ENCODE measurements around the gene MAP3K14. TPM values are rescaled to one million over a fixed set of nuclear protein-coding genes. Genes with fewer than 3 reads are reported as not detected.

MAP3K14 gene
- total and polyA plus RNA-seq, 10 of the 15 experiments (the other 5 are each of a cell fraction or from before 2014, with no cell fraction given) = 2.1 to 33.3 (median 19.7) TPM

DNA sequence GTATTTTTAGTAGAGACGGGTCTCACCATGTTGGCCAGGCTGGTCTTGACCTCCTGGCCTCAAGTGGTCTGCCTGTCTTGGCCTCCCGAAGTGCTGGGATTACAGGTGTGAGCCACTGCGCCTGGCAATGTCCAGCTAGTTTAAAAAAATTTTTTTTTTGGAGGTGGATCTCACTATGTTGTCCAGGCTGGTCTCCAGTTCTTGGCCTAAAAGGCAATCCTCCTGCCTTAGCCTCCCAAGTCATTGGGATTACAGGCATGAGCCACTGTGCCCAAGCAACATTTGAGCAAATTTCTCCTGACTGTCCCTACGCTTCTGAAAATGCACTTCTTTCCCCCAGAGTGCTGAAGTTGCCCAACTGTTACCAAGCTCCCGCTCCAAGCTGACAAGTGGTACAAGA, 8.0 kb downstream of the MAP3K14 start:
- ChIA-PET SMC1A (ENCODE audit: uncharacterized antibody, unreplicated experiment) (interaction anchor here (1.5 to 17.3 kb wide), 8 partner anchors 8 to 89 kb away, joined by 3 to 153 read pairs (median 8); partner anchors contain the start of gene MAP3K14), CTCF (interaction anchor here (0.6 to 13.2 kb wide), 9 partner anchors 8 to 120 kb away, joined by 3 to 194 read pairs (median 4); partner anchors contain the start of gene MAP3K14), POLR2A (interaction anchor here (0.7 to 11.6 kb wide), 8 partner anchors 5 to 84 kb away, joined by 3 to 203 read pairs (median 10); partner anchors contain the start of genes FMNL1 and MAP3K14), RAD21 (ENCODE audit: unreplicated experiment) (interaction anchor here (0.8 to 12.1 kb wide), 4 partner anchors 6 to 76 kb away, joined by 3 to 216 read pairs (median 18); partner anchors contain the start of gene MAP3K14)
- H3K27me3 ChIP-seq (replicated peaks in 1 of 2; ENCODE audit: control insufficient read depth in 2 of 2, insufficient read depth in 2 of 2, low read length in 1 of 2) = no peaks in the 10 kb centered on the region
- ATAC-seq (no peak), DNase-seq (ENCODE audit: low read depth, low spot score) (no peak), FAIRE-seq (no peak)
- in situ Hi-C loops (cut with MboI) (no loop called here), intact Hi-C loops (cut with micrococcal nuclease; ENCODE audit: unreplicated experiment) (no loop called here)
- no peak for TF ChIP-seq ZBED1 (IDR thresholded peaks at IDR 0.05; ENCODE audit: borderline replicate concordance)
- TF ChIP-seq SUPT20H (IDR thresholded peaks at IDR 0.05; ENCODE audit: borderline replicate concordance, control insufficient read depth, low read depth, low read length) = no peak
- no peak for TF ChIP-seq KDM1A (IDR thresholded peaks at IDR 0.05; ENCODE audit: borderline replicate concordance)
- TF ChIP-seq PBX3 (IDR thresholded peaks at IDR 0.05; ENCODE audit: insufficient replicate concordance, low read depth, low read length) = no peak
- no peak for TF ChIP-seq CHD2 (IDR thresholded peaks at IDR 0.05; ENCODE audit: borderline replicate concordance, low read depth, low read length)
- no peak for TF ChIP-seq CEBPB (IDR thresholded peaks at IDR 0.05; ENCODE audit: borderline replicate concordance in 1 of 2, low read depth in 2 of 2, low read length in 2 of 2)
- no peak for TF ChIP-seq NR2C2 (IDR thresholded peaks at IDR 0.05; ENCODE audit: borderline replicate concordance, control insufficient read depth, insufficient read length, low read depth)
- no peak for TF ChIP-seq NFXL1 (IDR thresholded peaks at IDR 0.05; ENCODE audit: borderline replicate concordance)
- TF ChIP-seq TARDBP (IDR thresholded peaks at IDR 0.05; ENCODE audit: borderline replicate concordance) = no peak
- TF ChIP-seq BRCA1 (IDR thresholded peaks at IDR 0.05; ENCODE audit: low read depth, low read length) = no peak
- no peak for TF ChIP-seq FOXK2 (IDR thresholded peaks at IDR 0.05)
- TF ChIP-seq NR2C1 (IDR thresholded peaks at IDR 0.05) = no peak
- TF ChIP-seq NFYB (IDR thresholded peaks at IDR 0.05; ENCODE audit: insufficient read depth, low read depth, low read length) = no peak
- TF ChIP-seq ZNF24 (IDR thresholded peaks at IDR 0.05) = no peak
- no peak for TF ChIP-seq SKIL (IDR thresholded peaks at IDR 0.05; ENCODE audit: low read depth, poor library complexity, severe bottlenecking)
- no peaks in the 10 kb centered on the region for H4K20me1 ChIP-seq (ENCODE audit: control insufficient read depth, insufficient read depth)
- H3K4me1 ChIP-seq (ENCODE audit: control insufficient read depth, insufficient read depth, low read length) = peaks cover 79% of the 10 kb centered on the region
- H3K9ac ChIP-seq (ENCODE audit: control insufficient read depth, insufficient read depth, low read length) = no peak overlapping the region
- whole genome bisulfite sequencing (ENCODE audit: insufficient coverage, insufficient replicate concordance, low lambda C conversion rate, missing lambda C conversion rate) = 74% methylated on average over 5 of the region's 5 CpGs
- no peaks in the 10 kb centered on the region; the same call in 2 of the 3 replicates for H3K9me3 ChIP-seq (replicated peaks; ENCODE audit: control insufficient read depth, insufficient read depth, low read length)
- peaks cover 93% of the 10 kb centered on the region for H3K79me2 ChIP-seq (ENCODE audit: control insufficient read depth, insufficient read depth, low read length)
- no peak overlapping the region for H2AFZ ChIP-seq (ENCODE audit: control insufficient read depth, low read depth, low read length)
- H3K4me2 ChIP-seq (ENCODE audit: control insufficient read depth, insufficient read depth) = peak overlapping the region; percentile 97
- H3K27ac ChIP-seq (ENCODE audit: control insufficient read depth, insufficient read depth) = peak overlapping the region; percentile 59
- BruUV-seq (replicated peaks) = no TSS peak
- 0 out of 2 replicates have a peak overlapping the region, but pooled peaks have one; percentile 14 for H3K4me3 ChIP-seq
- H3K36me3 ChIP-seq (ENCODE audit: control insufficient read depth in 2 of 2, insufficient read depth in 2 of 2, low read length in 1 of 2) = peaks cover 5 to 18% of the 10 kb centered on the region in 2 experiments

Data from GM12878 (cell line).